ENCODE results near the gene LTBP2. TPM values are rescaled to one million over a fixed set of nuclear protein-coding genes. Genes with fewer than 3 reads are reported as not detected.

The LTBP2 gene
- total RNA-seq, 1 experiment from 2014 or later: 1.3 TPM

DNA sequence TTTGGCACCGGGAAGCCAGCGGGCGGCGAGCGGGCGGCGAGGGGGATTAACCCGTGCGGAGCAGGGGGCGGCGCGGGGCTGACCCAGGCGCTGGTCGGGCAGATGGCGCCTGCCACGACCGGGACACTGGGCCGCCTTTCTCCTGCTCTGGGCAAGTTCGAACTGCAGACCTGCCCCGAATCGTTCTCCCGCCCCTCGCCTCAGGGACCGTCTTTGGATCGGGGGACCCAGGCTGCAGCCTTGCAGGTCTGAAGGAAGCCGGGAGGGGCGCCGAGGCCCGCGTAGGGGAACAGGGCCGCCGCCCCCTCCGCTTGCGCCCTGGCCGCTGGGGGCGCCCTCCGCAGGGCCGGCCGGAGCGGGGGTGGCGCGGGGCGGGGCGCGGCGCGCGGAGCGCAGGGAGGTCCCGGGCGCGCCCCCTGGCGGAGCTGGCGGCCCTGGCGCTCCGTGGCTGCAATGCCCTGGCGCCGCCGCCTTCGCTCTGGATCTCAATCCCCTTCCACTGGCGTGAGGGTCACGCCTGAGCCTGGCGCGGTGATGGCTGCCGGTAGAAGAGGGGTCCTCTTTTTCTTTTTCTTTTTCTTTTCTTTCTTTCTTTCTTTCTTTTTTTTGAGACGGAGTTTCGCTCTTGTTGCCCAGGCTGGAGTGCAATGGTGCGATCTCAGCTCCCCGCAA, 449 bp upstream of the LTBP2 start:
- Histone ChIP-seq H3K36me3 (replicated peaks; ENCODE audit: control insufficient read depth, insufficient read depth, low read length) (no peaks in the 10 kb centered on the region), H3K4me3 (ENCODE audit: insufficient read depth, low read depth, low read length) (peak overlapping the region; percentile 55), H3K27me3 (ENCODE audit: control insufficient read depth, insufficient read depth, low read length) (peaks cover 34% of the 10 kb centered on the region)
- DNase-seq: peak; percentile 98

DNA sequence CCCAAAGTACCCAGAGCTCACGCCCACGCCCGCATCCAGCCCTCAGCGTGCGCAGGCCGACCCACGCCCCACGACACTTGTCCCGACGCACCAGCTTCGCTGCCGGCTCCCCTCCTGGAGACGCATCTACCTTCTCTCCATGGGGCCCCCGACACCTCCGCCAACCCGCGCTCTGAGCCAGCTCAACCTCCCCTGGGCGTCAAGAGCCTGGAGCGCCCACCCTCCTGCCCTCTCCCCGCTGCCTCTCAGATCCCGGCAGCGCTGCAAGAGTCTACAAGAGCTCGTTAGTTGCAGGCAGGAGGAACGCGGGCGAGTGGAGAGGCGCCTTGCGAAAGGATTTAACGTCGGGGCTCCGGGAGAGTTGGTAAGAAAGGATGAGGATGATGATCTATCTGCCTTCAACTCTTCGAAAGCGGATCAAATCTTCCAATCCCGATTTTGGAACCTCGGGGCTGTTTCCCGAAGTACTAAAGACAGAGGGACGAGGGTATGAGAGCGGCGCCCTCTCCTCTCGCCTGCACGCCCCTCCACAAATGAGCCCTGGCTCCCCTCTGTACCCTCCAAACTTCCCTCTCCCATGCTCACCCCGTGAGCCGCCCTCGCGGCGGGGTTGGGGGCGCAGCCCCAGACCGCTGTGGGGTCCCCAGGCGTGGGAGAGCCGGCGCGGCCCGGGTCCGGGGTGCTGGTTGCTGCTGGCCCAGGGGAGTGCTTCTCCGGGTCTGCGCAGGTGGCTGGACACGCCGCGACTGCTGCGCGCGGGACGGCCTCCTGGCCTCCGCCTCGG, 979 bp downstream of the LTBP2 start:
- H3K27me3 ChIP-seq (ENCODE audit: control insufficient read depth, insufficient read depth, low read length): peaks cover 34% of the 10 kb centered on the region
- peak overlapping the region; percentile 55 for H3K4me3 ChIP-seq (ENCODE audit: insufficient read depth, low read depth, low read length)
- peak; percentile 68 for DNase-seq
- no peaks in the 10 kb centered on the region for H3K36me3 ChIP-seq (replicated peaks; ENCODE audit: control insufficient read depth, insufficient read depth, low read length)

GRCh38 chr14:74610199-74610865, 1.7 kb downstream of the LTBP2 start:
- Histone ChIP-seq H3K27me3 (ENCODE audit: control insufficient read depth, insufficient read depth, low read length) (peaks cover 34% of the 10 kb centered on the region), H3K36me3 (replicated peaks; ENCODE audit: control insufficient read depth, insufficient read depth, low read length) (no peaks in the 10 kb centered on the region), H3K4me3 (ENCODE audit: insufficient read depth, low read depth, low read length) (no peak overlapping the region)
- no peak for DNase-seq

DNA sequence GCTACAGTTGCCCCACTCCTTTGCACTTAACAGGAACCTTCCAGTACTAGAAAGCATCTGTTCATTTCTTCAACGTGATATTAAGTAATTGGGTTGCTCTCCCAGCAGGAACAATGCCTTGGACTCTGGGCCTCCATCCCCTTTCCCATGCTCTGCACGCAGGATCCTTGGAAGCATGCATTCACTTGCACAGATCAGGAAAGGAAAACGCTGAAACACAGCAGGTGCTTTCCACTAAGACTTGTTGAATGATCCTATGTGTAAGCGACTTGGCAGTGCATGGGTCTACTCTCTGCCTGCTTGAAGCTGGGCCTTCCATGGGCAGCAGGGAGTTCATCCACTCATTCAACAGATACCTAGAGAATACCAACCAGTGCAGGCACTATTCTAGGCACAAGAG, 2.3 kb downstream of the LTBP2 start:
- Histone ChIP-seq H3K27me3 (ENCODE audit: control insufficient read depth, insufficient read depth, low read length) (peaks cover 34% of the 10 kb centered on the region), H3K4me3 (ENCODE audit: insufficient read depth, low read depth, low read length) (no peak overlapping the region), H3K36me3 (replicated peaks; ENCODE audit: control insufficient read depth, insufficient read depth, low read length) (no peaks in the 10 kb centered on the region)
- no peak for DNase-seq

- Histone ChIP-seq H3K36me3 (replicated peaks; ENCODE audit: control insufficient read depth, insufficient read depth, low read length) (no peaks in the 10 kb centered on the region), H3K27me3 (ENCODE audit: control insufficient read depth, insufficient read depth, low read length) (peaks cover 34% of the 10 kb centered on the region), H3K4me3 (ENCODE audit: insufficient read depth, low read depth, low read length) (no peak overlapping the region)
- peak; percentile 86 for DNase-seq
Observed at GRCh38 chr14:74608959-74609611, 3.0 kb downstream of the LTBP2 start.

GRCh38 chr14:74606727-74607126, 5.3 kb downstream of the LTBP2 start:
- DNase-seq: no peak
- Histone ChIP-seq H3K27me3 (ENCODE audit: control insufficient read depth, insufficient read depth, low read length) (peaks cover 27% of the 10 kb centered on the region), H3K36me3 (replicated peaks; ENCODE audit: control insufficient read depth, insufficient read depth, low read length) (no peaks in the 10 kb centered on the region), H3K4me3 (ENCODE audit: insufficient read depth, low read depth, low read length) (no peak overlapping the region)

DNA sequence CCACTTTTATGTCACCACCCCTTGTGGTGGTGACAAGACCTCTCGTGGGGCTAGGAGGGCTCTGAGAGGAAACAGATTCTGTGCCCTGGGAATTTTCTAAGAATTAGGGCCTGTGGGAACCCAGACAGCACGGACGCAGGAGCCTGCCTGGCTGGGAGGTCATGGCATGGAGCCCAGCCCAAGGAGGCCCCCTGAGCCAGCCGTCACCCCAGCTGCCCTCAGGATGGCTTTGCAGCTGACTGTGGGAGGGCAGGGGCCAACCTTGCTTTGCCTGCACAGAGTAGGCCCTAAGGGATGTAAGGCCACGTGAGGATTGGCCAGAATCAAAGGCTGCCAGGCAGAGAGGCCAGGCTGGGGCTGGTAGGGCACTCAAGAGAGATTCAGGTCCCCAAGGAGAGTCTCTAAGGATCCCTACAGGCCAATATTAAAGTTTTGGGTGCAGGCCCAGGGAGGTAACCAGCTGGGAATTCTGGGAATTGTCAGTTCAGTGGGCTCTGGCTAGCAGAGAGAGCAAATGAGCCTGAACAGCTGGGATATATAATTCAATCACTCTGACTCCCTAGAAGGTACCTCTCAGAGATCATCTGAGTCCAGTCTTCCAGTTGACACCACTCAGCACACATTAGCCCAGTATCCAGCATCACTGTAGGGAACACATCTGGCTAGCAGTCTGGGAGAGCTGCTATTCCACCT, 6.4 kb downstream of the LTBP2 start:
- no peak overlapping the region for H3K4me3 ChIP-seq (ENCODE audit: insufficient read depth, low read depth, low read length)
- H3K27me3 ChIP-seq (ENCODE audit: control insufficient read depth, insufficient read depth, low read length): peaks cover 16% of the 10 kb centered on the region
- DNase-seq: no peak
- H3K36me3 ChIP-seq (replicated peaks; ENCODE audit: control insufficient read depth, insufficient read depth, low read length): no peaks in the 10 kb centered on the region

DNA sequence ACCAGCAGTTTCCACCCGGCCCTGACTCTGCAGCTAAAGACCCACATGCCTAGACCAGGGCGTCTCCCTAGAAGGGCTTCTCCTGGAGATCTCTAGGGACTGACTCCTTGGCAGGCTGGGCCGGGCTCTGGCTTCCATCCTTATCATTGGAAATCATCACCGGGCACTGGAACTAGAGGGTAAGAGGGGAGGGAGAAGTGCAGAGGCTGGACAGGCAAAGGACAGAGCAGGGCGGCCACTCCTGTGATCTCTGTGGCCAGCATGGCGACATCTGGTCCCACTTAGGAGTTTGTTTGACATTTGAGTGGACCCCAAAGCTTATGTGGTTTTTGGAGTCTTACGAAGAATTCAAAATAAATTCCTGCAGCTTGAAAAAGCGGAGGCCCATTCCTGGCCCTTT, 7.1 kb downstream of the LTBP2 start:
- H3K36me3 ChIP-seq (replicated peaks; ENCODE audit: control insufficient read depth, insufficient read depth, low read length): no peaks in the 10 kb centered on the region
- H3K4me3 ChIP-seq (ENCODE audit: insufficient read depth, low read depth, low read length): no peak overlapping the region
- peaks cover 9% of the 10 kb centered on the region for H3K27me3 ChIP-seq (ENCODE audit: control insufficient read depth, insufficient read depth, low read length)
- DNase-seq: no peak

- DNase-seq: no peak
- no peaks in the 10 kb centered on the region for H3K36me3 ChIP-seq (replicated peaks; ENCODE audit: control insufficient read depth, insufficient read depth, low read length)
Observed at GRCh38 chr14:74604157-74604556, 7.9 kb downstream of the LTBP2 start.

DNA sequence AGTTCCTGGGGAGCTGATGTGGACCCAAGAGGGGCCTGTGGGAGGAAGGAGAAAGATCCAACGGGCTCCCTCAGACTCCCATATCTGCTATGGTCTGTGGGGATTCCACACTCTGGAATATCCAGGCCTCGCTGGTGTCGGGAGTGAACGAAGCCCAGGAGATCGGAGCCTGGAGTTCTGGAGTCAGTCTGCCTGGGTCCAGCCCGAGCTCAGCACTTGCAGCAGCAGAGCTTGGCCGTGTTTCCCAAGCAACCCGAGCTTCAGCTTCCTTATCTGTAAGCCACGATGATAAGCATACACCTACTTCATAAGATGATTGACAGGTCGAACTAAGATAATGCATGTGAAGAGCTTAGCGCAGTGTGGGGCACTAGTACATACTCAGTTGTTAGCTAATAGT, 10.1 kb downstream of the LTBP2 start:
- Histone ChIP-seq H3K36me3 (replicated peaks; ENCODE audit: control insufficient read depth, insufficient read depth, low read length) (no peaks in the 10 kb centered on the region), H3K4me3 (ENCODE audit: insufficient read depth, low read depth, low read length) (no peak overlapping the region), H3K27me3 (ENCODE audit: control insufficient read depth, insufficient read depth, low read length) (no peaks in the 10 kb centered on the region)
- no peak for DNase-seq

More at GRCh38 chr14:74604157-74604556, 7.9 kb downstream of the LTBP2 start:
- Histone ChIP-seq H3K4me3 (ENCODE audit: insufficient read depth, low read depth, low read length) (no peak overlapping the region), H3K27me3 (ENCODE audit: control insufficient read depth, insufficient read depth, low read length) (peaks cover under 1% of the 10 kb centered on the region)

- H3K27me3 ChIP-seq (ENCODE audit: control insufficient read depth, insufficient read depth, low read length): no peaks in the 10 kb centered on the region
- H3K36me3 ChIP-seq (replicated peaks; ENCODE audit: control insufficient read depth, insufficient read depth, low read length): no peaks in the 10 kb centered on the region
- no peak for DNase-seq
- H3K4me3 ChIP-seq (ENCODE audit: insufficient read depth, low read depth, low read length): no peak overlapping the region
Observed at GRCh38 chr14:74599946-74600345, 12.1 kb downstream of the LTBP2 start.

- Histone ChIP-seq H3K4me3 (ENCODE audit: insufficient read depth, low read depth, low read length) (no peak overlapping the region), H3K36me3 (replicated peaks; ENCODE audit: control insufficient read depth, insufficient read depth, low read length) (no peaks in the 10 kb centered on the region), H3K27me3 (ENCODE audit: control insufficient read depth, insufficient read depth, low read length) (no peaks in the 10 kb centered on the region)
- no peak for DNase-seq
Observed at GRCh38 chr14:74599321-74599761, 12.7 kb downstream of the LTBP2 start.

DNA sequence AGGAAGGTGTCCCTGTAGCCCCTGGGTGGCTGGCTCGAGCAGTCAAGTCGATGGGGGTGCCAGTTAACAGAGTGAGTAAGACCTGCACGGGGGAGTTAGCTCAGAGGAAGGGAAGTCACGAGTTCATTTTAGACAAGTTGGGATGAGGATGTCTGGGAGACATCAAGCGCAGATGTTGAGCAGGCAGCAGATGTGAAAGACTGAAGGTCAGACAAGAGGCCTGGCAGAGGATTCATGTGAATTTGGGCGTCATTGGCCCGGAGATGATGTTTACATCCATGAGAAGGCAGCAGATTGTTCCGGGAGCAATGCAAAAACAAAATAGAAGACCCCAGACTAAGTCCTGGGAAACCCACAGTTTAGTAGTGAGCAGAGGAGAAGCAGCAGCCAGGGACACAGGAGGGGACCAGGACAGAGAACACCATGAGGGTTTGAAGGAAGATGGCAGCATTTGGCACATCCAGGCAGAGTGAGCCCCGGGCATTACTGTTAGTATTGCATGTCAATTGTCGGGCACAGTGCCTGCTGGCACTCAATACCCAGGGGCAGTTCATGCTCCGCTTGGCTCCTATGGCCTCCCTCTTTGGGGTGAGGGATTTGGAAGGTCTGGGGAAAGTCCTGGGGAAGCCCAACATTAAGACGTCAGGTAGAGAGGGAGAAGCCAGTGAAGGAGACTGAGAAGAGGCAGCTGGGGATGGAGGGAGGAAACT, 15.1 kb downstream of the LTBP2 start:
- no peak for DNase-seq
- no peak overlapping the region for H3K4me3 ChIP-seq (ENCODE audit: insufficient read depth, low read depth, low read length)
- no peaks in the 10 kb centered on the region for H3K36me3 ChIP-seq (replicated peaks; ENCODE audit: control insufficient read depth, insufficient read depth, low read length)
- H3K27me3 ChIP-seq (ENCODE audit: control insufficient read depth, insufficient read depth, low read length): no peaks in the 10 kb centered on the region

Data from H7 (cell line).